GM18907 (cell line): ENCODE measurements around the gene SEL1L3.
"Not testable (repeated sequence)": the region's sequence is repeated elsewhere in the genome, so short reads cannot be mapped to it uniquely, and the experiment has no call there.

Source experiments
- ATAC-seq: cut with Tn5 transposase; IDR thresholded peaks from one replicate; pipeline ENCODE4 v1.9.1; 2021; ENCODE audit warnings: mild to moderate bottlenecking, moderate library complexity; ENCODE audit not compliant: unreplicated experiment

The SEL1L3 gene

GRCh38 chr4:25862411-25863346, at the start of gene SEL1L3:
SEL1L3 (minus strand) TSS chr4:25862988; CDS start chr4:25862836, 152 bp downstream.
- ATAC-seq = peak; percentile 38

- ATAC-seq = no peak
Observed at GRCh38 chr4:25911356-25911755, 48.6 kb upstream of the SEL1L3 start.

- no peak for ATAC-seq
Observed at GRCh38 chr4:25908491-25908901, 45.7 kb upstream of the SEL1L3 start.

- ATAC-seq = not testable (repeated sequence)
Observed at GRCh38 chr4:25906113-25906512, 43.3 kb upstream of the SEL1L3 start.

GRCh38 chr4:25905371-25905770, 42.6 kb upstream of the SEL1L3 start:
- no peak for ATAC-seq

GRCh38 chr4:25904748-25905082, 41.9 kb upstream of the SEL1L3 start:
- ATAC-seq = no peak

- ATAC-seq = no peak
Observed at GRCh38 chr4:25903900-25904747, 41.3 kb upstream of the SEL1L3 start.

GRCh38 chr4:25901030-25901430, 38.2 kb upstream of the SEL1L3 start:
- ATAC-seq = no peak

- no peak for ATAC-seq
Observed at GRCh38 chr4:25900310-25900709, 37.5 kb upstream of the SEL1L3 start.

- no peak for ATAC-seq
Observed at GRCh38 chr4:25896776-25897539, 34.2 kb upstream of the SEL1L3 start.

GRCh38 chr4:25892796-25893195, 30.0 kb upstream of the SEL1L3 start:
- ATAC-seq = no peak

- ATAC-seq = no peak
Observed at GRCh38 chr4:25890571-25891485, 28.0 kb upstream of the SEL1L3 start.

GRCh38 chr4:25889589-25890503, 27.1 kb upstream of the SEL1L3 start:
- ATAC-seq = no peak

- ATAC-seq = no peak
Observed at GRCh38 chr4:25888781-25889180, 26.0 kb upstream of the SEL1L3 start.

- peak; percentile 62 for ATAC-seq
Observed at GRCh38 chr4:25884031-25884782, 21.4 kb upstream of the SEL1L3 start.

GRCh38 chr4:25883565-25883964, 20.8 kb upstream of the SEL1L3 start:
- ATAC-seq = no peak

GRCh38 chr4:25882226-25882625, 19.4 kb upstream of the SEL1L3 start:
- no peak for ATAC-seq

- no peak for ATAC-seq
Observed at GRCh38 chr4:25881193-25881592, 18.4 kb upstream of the SEL1L3 start.
